ENCODE results near the gene NFASC.

Gene NFASC

DNA sequence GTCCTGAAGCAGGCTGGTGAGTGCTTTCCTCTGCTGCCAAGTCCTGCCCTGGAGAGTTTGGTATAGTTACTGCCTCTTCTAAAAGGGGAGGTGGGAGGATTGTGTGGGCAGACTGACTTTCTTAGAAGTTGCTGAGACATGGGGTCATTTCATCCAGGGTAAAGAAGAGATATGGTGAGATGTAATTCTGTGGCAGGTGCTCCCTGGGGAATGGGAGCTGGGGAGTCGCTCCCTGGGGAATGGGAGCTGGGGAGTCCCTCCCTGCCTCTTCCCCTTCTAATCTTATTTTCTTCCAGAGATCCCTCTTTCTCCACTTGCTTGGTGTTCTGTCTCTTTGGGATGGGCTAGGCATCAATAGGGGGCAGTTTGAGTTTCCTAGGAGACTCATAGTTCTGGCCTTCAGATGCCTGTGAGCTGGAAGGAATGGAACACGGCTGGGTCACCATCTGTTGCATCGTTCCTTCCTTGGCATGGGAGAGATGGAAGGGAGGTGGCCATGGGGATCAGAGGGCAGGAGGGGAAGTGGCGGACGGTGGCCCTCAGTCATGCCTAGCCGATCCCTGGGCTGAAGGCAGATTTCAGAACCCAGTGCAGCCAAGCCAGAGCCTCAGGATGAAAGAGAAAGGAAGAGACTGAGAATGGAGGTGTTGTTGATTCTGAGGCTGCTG is 59.0 kb downstream of the NFASC start:
- DNase-seq: no peak

GRCh38 chr1:204930155-204930523 is 59.5 kb downstream of the NFASC start:
- DNase-seq: no peak

GRCh38 chr1:204931313-204931712 is 60.7 kb downstream of the NFASC start:
- DNase-seq: no peak

- DNase-seq: no peak
Observed at GRCh38 chr1:204931768-204932572, 61.3 kb downstream of the NFASC start.

DNA sequence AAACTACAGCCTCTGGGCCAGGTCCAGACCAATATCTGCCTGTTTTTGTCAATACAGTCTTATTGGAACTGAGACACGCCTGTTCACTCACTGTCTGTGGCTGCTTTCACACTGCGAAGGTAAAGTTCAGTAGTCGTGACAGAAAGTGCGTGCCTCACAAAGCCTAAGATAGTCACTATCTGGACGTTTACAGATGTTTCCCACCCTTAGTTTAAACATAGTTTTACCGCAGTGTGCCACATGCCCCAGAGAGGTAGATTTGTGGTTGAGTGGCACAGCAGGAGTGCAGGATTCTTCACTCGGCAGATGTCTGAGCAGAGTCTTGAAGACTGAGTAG is 61.9 kb downstream of the NFASC start:
- no peak for DNase-seq

GRCh38 chr1:204935155-204935554 is 64.5 kb downstream of the NFASC start:
- no peak for DNase-seq

GRCh38 chr1:204936765-204937164 is 66.1 kb downstream of the NFASC start:
- no peak for DNase-seq

DNA sequence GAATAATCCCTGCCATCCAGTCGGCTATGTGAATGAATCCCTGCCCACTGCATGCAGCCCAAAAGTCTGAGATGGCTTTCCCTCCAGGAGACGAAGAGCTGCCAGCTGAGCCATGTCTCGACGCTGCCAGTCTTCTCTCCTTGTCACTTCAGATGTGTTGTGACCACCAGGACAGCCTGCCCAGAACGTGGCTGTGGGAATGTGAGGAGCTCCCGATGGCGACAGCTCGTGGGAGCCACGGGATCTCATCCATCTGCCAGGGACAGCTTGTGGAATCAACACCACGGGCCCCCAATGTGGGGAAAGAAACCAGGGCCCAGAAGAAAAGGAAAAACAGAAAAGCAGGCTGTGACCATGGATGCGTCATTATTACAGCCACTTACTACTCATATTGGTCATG is 67.2 kb downstream of the NFASC start:
- no peak for DNase-seq

DNA sequence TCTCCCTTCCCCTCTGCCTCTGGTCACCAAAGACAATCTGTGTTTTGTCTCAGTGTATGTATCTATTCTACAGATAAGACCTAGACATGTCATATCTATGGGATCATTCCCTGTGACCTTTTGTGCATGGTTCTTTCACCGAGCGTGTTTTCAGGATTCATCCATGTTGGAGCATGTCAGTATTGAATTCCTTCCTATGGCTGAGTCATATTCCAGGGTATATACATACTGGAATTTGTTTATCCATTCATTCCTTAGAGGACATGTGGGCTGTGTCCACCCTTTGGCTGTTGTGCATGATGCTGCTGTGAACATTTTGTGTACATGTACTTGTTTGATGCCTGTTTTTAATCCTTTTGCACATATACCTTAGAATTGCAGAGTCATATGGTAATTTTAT is 69.9 kb downstream of the NFASC start:
- DNase-seq: no peak

GRCh38 chr1:204941421-204942338 is 71.0 kb downstream of the NFASC start:
- DNase-seq: no peak

- DNase-seq: no peak
Observed at GRCh38 chr1:204943495-204943894, 72.8 kb downstream of the NFASC start.

- no peak for DNase-seq
Observed at GRCh38 chr1:204944662-204945061, 74.0 kb downstream of the NFASC start.

GRCh38 chr1:204945565-204945977 is 74.9 kb downstream of the NFASC start:
- DNase-seq: no peak

DNA sequence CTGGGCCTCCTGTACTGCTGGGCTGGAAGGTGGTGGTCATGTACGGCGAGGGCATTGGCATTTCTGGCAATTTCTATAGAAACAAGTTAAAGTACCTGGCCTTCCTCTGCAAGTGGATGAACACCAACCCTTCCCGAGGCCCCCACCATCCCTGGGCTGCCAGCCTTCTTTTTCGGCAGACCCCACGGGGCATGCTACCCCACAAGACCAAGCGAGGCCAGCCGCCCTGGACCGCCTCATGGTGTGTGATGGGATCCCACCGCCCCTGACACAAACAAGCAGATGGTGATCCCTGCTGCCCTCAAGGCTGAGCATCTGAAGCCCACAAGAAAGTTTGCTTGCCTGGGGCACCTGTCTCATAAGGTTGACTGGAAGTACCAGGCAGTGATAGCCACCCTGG is 76.0 kb downstream of the NFASC start:
- no peak for DNase-seq

DNA sequence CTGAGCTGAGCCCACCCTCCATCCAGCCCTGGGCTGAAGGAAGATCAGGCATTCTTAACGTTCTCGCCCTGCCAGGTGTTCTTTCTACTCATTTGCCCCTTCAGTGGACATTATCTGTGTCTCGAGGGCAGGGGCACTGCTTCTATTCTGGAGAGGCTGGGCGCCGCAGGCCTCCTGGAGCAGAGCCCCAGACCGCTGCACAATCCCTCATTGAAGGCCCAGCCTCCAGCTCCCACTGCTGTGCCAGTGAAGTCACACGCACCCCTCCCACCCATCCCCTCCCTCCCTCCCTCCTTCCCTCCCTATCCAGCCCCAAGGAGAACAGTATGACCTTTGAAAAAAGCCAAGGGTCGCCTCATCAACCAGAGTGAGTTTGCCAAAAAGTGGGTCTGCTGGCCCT is 76.7 kb downstream of the NFASC start:
- DNase-seq: no peak

DNA sequence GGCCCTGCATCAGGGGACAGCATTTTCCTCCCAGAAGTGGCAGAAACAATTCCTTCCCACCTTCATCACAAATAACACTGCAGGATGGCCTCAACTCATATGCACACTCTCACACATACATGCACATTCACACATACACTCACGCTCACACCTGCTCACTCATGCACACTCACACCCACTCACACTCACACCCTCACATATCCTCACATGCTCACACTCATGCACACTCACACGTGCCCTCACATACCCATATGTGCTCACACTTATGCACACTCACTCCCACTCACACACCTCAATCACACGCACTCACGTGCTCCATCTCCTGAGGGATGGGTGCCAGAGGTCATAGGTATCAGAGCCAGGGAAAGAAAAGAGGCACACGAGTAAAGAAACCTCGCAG is 77.1 kb downstream of the NFASC start:
- no peak for DNase-seq

- no peak for DNase-seq
Observed at GRCh38 chr1:204950353-204951001, 79.8 kb downstream of the NFASC start.

DNA sequence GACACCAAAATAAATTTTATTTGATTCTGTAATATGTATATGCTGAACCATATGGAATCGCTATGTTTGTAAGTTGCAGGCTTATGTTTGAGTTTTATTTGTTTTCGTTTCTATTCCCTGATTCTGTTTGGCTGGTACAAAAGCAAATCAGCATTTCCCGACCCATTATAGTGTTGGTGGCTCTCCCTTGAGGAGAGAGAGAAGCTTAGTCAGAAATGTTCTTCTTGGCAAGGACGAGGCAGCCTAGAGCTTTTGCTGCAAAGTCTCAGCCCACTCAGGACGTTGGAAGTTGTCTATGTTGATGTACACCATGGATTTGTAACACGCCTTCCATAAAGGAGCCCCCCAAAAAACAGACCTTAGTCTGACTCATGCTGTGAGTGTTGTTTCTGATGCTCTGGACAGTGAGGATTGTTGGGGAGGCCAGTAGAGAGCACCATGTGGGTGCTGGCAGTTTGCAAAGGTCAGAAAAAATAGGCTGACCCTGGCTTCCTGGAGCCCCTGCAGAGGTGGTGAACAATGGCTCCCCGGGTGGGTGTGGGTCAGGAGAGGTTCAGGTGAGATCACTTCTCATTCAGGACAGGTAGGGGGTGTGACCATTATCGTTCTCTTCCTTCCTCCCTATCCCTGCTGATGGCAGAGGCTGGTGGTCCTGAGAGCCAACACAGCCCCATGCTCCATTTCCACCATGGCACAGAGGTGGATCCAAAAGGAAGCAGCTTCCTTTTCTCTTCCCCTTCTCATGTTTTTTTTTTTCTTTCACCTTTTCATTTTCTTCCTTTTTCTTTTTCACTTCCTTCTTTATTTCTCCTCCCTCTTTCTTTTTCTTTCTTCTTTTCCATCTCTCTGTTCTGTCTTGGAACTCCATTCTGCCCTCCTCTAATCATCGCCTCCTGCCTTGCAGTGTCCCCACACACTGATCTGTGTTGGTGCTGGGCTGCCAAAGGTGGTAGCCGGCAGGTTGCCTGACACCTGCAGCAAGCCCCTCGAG is 88.0 kb downstream of the NFASC start:
- DNase-seq: no peak

DNA sequence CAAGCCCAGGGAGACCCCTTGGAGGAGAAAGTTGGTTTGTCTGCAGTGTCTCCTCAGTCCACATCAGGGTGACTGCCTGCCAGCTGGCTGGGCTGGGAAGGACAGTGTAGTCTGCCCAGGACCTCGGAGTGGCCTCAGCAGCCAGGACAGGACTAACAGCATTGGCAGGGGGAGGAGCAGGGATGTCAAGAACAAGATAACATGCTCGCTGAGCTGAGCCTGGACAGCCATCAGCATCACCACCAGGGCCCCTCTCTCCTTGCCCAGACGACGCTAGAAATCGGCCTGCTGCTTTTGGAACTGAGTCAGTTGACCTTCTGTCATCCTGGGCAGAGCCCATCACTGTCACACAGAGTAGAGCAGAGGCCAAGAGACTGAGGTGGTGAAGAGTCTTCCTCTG is 88.7 kb downstream of the NFASC start:
- DNase-seq: no peak

- DNase-seq: no peak
Observed at GRCh38 chr1:204959836-204960235, 89.2 kb downstream of the NFASC start.

DNA sequence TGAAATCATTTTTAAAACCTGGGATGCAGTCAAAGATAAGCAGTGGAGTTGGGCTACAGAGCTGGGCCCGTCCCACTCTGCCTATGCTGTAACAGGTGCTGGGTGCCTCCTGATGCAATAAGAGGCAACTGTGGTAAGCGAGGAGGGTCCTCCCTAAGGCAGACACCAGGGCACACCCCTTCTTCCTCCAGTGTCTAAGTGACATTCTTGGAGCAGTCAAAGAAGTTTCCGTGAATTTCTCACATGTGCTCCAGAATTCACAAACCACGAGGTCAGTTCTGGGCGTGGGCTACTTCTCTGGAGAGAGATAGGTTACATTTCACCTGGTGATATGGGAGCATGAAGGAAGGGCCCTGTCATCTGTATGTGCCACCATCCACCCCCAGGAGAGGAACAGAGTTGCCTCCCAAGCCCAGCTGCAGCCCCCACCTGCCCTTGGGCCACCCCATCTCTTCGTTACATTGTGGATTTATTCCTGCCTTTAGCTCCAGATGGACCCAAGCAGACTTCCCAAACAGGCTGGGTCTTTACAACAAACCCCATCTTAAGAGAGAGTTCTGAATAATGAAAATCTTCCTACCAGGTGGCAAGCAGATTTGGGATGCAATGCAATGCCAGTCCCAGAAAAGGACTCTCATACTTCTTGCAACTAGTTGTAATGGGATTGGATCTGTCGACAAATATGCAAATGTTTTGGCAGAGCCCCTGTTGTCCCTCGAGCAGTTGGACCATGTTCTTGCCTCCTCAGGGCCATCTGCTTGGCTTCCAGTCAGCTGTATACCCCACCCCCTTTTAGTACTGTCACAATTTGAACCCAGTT is 89.9 kb downstream of the NFASC start:
- DNase-seq: no peak
